SJSA1 (cell line): ENCODE measurements around the gene GOLGB1. TPM values are rescaled to one million over a fixed set of nuclear protein-coding genes. Genes with fewer than 3 reads are reported as not detected.
"Not testable (repeated sequence)": the region's sequence is repeated elsewhere in the genome, so short reads cannot be mapped to it uniquely, and the experiment has no call there.

Experiments
- DNase-seq, 2 experiments: peaks; one replicate each; pipeline ENCODE4 v3.0.0-alpha.2; 2015 to 2020; ENCODE audit warnings: low spot score in 2 of 2, low read depth in 1 of 2
- H3K27ac ChIP-seq: fragments of 250-450 bp; sonication (Bioruptor Pico); 2 replicates; pipeline ENCODE4 v1.5.1; 2020; ENCODE audit warnings: mild to moderate bottlenecking, moderate library complexity
- H3K27me3 ChIP-seq: fragments of 250-450 bp; sonication (Bioruptor Pico); replicated peaks from 2 replicates; pipeline ENCODE4 v1.5.1; 2020; ENCODE audit warnings: mild to moderate bottlenecking, moderate library complexity
- H3K36me3 ChIP-seq: fragments of 250-450 bp; sonication (Bioruptor Pico); 2 replicates; pipeline ENCODE4 v1.5.1; 2020; ENCODE audit warnings: mild to moderate bottlenecking
- H3K4me1 ChIP-seq: fragments of 250-450 bp; sonication (Bioruptor Pico); replicated peaks from 2 replicates; pipeline ENCODE4 v1.6.1; 2021; ENCODE audit warnings: mild to moderate bottlenecking
- H3K4me3 ChIP-seq: fragments of 250-450 bp; sonication (Bioruptor Pico); 2 replicates; pipeline ENCODE4 v1.5.1; 2020; ENCODE audit warnings: mild to moderate bottlenecking
- H3K9me3 ChIP-seq: fragments of 250-450 bp; sonication (Bioruptor Pico); replicated peaks from 2 replicates; pipeline ENCODE4 v1.5.1; 2020; ENCODE audit warnings: mild to moderate bottlenecking
- total RNA-seq: library from RNA; depleted of rRNA; stranded (reverse); fragments of >200 nt; shearing (Covaris generic); gene quantifications from 2 replicates; pipeline ENCODE4 v1.2.3, GENCODE V29; 2014

Gene GOLGB1
- total RNA-seq, 1 experiment from 2014 or later, result 19.7 TPM

DNA sequence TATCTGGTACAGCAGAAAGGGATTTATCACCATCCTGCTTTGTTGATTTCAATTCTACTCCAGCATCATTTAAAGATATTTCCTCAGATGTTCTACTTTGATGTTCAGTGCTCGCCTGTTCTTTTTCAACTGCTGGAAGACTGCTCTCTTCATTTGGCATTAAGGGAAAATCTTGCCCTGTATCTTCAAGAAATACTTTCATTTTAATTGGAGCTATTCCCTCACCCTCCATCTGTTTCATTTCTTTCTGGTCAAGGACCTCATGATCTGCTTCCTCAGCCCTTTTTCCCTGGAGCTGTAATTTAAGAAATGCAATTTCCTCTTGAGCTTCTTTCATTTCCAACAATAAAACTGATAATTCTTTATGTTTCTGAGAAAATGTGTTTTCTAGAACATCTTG, 51.1 kb downstream of the GOLGB1 start:
- H3K36me3 ChIP-seq, result peaks cover 45% of the 10 kb centered on the region
- no peaks in the 10 kb centered on the region for H3K27me3 ChIP-seq
- no peaks in the 10 kb centered on the region for H3K9me3 ChIP-seq
- H3K4me1 ChIP-seq, result no peaks in the 10 kb centered on the region
- H3K27ac ChIP-seq, result no peak overlapping the region
- no peak overlapping the region for H3K4me3 ChIP-seq
- DNase-seq, result no peak

- Histone ChIP-seq H3K4me3 (no peak overlapping the region), H3K27me3 (no peaks in the 10 kb centered on the region), H3K4me1 (no peaks in the 10 kb centered on the region), H3K27ac (no peak overlapping the region), H3K36me3 (peaks cover 62% of the 10 kb centered on the region), H3K9me3 (no peaks in the 10 kb centered on the region)
- DNase-seq, result no peak
Measured at GRCh38 chr3:121696186-121696585, 53.4 kb downstream of the GOLGB1 start.

DNA sequence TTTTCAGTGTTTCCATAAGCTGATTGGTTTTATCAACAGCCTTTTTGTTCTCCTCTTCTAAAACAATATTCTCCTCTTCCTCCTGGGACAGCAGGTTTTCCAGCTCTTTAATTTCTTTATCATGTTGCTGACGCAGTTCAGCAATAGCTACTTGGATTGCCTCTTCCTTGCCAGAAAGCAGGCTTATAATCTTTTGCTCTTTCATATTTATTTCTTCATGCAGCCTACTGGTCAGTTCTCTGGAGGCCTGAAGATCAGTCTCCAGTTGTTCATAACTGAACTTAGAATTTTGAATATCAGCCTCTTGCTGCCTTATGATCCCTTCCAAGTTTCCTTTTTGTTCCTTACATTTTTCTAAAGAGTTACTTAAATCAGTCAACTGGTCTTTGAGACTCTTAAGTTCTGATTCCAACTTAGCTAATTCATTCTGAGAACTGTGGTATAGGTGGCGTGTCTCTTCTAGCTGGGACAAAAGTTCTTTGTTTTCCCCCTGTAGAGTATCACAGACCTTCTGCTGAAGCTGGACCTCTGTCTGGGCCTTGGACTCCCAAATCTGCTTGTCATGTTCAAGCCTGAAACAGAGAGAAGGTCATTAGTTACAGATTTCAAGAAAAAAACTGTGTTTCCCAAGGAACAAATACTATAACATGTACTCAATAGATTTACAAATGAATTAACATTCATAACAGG, 57.4 kb downstream of the GOLGB1 start:
- no peaks in the 10 kb centered on the region for H3K9me3 ChIP-seq
- no peaks in the 10 kb centered on the region for H3K27me3 ChIP-seq
- no peaks in the 10 kb centered on the region for H3K4me1 ChIP-seq
- DNase-seq, result no peak
- H3K4me3 ChIP-seq, result no peak overlapping the region
- no peak overlapping the region for H3K27ac ChIP-seq
- peaks cover 60% of the 10 kb centered on the region for H3K36me3 ChIP-seq

- Histone ChIP-seq H3K36me3 (peaks cover 49% of the 10 kb centered on the region), H3K9me3 (no peaks in the 10 kb centered on the region)
Measured at GRCh38 chr3:121690777-121691405, 58.6 kb downstream of the GOLGB1 start.

DNA sequence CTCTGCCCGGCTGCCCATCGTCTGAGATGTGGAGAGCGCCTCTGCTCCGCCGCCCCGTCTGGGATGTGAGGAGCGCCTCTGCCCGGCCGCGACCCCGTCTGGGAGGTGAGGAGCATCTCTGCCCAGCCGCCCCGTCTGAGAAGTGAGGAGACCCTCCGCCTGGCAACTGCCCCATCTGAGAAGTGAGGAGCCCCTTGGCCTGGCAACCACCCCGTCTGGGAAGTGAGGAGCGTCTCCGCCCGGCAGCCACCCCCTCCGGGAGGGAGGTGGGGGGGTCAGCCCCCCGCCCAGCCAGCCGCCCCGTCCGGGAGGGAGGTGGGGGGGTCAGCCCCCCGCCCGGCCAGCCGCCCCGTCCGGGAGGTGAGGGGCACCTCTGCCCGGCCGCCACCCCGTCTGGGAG, 60.8 kb downstream of the GOLGB1 start:
- peaks cover 38% of the 10 kb centered on the region for H3K36me3 ChIP-seq
- not testable (repeated sequence) for H3K27ac ChIP-seq, H3K27me3 ChIP-seq, DNase-seq, H3K4me1 ChIP-seq, H3K4me3 ChIP-seq, H3K9me3 ChIP-seq

More at GRCh38 chr3:121690777-121691405, 58.6 kb downstream of the GOLGB1 start:
- no peaks in the 10 kb centered on the region for H3K4me1 ChIP-seq
- no peaks in the 10 kb centered on the region for H3K27me3 ChIP-seq
- H3K4me3 ChIP-seq, result no peak overlapping the region
- DNase-seq, result no peak
- H3K27ac ChIP-seq, result no peak overlapping the region

DNA sequence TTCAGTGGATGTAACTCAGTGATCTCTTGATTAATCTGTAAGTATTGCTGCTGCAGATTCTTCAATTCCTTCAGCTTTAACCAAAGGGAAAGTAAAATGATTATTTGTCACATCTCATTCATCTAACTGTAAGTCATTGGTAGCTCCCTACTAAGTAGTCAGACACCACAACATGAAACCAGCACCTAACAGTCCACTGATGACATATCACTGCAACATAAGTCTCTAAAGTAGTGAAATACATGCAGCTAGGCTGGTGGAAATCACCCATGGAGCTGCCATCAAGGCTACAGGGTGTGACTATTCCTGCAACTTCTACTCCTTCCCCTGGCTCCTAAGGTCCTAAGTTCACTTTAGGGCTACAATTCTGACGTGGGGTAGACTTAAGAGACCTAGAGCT, 67.7 kb downstream of the GOLGB1 start:
- Histone ChIP-seq H3K27me3 (no peaks in the 10 kb centered on the region), H3K4me1 (no peaks in the 10 kb centered on the region), H3K9me3 (no peaks in the 10 kb centered on the region), H3K4me3 (no peak overlapping the region), H3K36me3 (peaks cover 37% of the 10 kb centered on the region), H3K27ac (no peak overlapping the region)
- no peak for DNase-seq

DNA sequence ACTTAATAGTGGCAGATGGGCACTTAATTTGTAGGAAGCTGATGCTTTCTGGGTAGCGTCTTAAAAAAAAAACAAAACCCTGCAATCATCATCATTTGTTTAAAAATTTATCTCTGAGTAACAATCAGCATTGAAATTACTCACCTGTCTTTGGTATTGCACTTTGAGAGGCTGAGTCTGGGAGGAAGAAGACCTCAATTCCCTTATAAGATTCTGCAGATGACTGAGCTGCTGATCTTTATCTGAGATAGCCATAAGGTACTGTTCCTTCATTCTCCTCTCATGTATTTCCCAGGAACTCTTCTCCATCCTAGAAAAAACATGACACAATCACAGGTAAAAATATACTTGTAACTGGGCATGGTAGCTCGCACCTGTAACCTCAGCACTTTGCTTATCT, 72.4 kb downstream of the GOLGB1 start:
- H3K4me3 ChIP-seq, result no peak overlapping the region
- DNase-seq, result no peak
- no peaks in the 10 kb centered on the region for H3K9me3 ChIP-seq
- no peaks in the 10 kb centered on the region for H3K4me1 ChIP-seq
- peaks cover 41% of the 10 kb centered on the region for H3K36me3 ChIP-seq
- H3K27me3 ChIP-seq, result no peaks in the 10 kb centered on the region
- no peak overlapping the region for H3K27ac ChIP-seq

DNA sequence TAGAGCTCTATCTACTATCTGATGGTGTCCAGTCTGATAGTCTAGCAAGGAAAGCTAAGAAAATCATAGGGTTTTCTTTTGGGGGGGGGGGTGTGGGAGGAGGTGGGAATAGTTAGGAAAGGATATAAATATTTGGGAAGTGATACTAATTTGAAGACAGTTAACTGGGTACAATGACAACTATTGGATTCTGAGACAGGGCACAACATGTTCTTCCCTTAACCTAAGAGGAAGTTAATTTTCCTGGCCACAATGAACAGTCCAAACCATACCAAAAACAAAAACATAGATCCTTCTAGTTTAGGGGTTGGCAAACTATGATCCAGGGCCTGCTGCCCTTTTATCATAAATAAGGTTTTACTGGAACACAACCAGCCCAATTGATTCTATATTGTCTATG, 78.9 kb downstream of the GOLGB1 start:
- DNase-seq, result no peak
- Histone ChIP-seq H3K36me3 (peaks cover 26% of the 10 kb centered on the region), H3K27me3 (no peaks in the 10 kb centered on the region), H3K4me3 (no peak overlapping the region), H3K4me1 (no peaks in the 10 kb centered on the region), H3K9me3 (no peaks in the 10 kb centered on the region), H3K27ac (no peak overlapping the region)

DNA sequence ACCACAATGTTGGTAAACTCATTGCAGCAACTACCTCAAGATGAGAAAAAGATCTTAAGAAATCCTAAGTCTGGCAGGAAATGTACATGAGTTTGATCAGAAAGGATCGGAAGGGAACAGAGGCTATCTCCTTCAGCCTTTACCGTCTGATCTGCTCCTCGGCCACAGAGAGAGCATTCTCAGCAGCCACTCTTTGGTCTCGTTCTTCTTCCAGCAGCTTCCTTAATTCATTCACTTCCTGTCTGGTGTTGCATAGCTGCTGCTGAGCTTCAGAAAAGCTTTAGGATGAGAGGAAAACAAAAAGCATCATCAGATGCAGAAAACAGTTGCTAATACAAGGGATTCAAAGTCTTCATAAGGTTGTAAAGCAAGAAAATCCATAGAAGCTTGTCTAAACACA, 82.2 kb downstream of the GOLGB1 start:
- no peaks in the 10 kb centered on the region for H3K4me1 ChIP-seq
- H3K36me3 ChIP-seq, result peaks cover 38% of the 10 kb centered on the region
- no peak for DNase-seq
- no peak overlapping the region for H3K4me3 ChIP-seq
- H3K27ac ChIP-seq, result no peak overlapping the region
- no peaks in the 10 kb centered on the region for H3K9me3 ChIP-seq
- no peaks in the 10 kb centered on the region for H3K27me3 ChIP-seq

- H3K27me3 ChIP-seq, result no peaks in the 10 kb centered on the region
- no peaks in the 10 kb centered on the region for H3K9me3 ChIP-seq
- H3K4me3 ChIP-seq, result no peak overlapping the region
- DNase-seq, result no peak
- H3K36me3 ChIP-seq, result peaks cover 38% of the 10 kb centered on the region
- H3K27ac ChIP-seq, result no peak overlapping the region
- no peaks in the 10 kb centered on the region for H3K4me1 ChIP-seq
Measured at GRCh38 chr3:121665488-121665887, 84.1 kb downstream of the GOLGB1 start.

DNA sequence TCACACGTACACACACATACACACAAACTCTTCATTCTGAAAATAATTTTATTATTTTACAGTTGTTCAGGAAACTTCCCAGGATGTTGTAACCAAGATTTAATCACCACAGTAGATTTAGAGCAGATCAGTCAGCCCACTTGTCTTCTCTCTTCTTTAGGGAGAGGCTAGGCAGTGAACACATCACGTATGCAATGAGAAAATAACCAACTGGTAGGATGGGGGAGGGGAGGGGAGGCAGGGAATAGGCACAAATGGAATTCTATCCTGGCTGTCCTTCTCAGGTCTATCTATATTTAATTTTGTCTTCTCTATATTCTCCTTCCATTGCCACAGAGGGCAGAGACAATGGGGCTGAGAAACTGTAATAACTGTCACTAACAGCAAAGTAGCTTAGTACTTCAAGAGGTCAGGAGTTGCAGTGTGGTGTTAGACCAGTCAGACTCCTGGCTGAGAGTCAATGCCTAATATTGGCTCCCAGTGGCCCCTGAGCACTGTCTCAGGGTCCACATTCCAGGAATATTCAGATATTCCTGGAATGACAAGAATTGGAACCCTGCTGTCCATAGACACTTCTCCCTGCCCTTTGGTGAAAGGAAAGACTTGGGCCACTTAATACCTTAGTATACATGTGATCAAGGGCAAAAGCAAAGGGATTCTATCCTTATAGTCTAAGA, 86.2 kb downstream of the GOLGB1 start:
- H3K9me3 ChIP-seq, result no peaks in the 10 kb centered on the region
- H3K27ac ChIP-seq, result no peak overlapping the region
- H3K36me3 ChIP-seq, result peaks cover 36% of the 10 kb centered on the region
- no peaks in the 10 kb centered on the region for H3K4me1 ChIP-seq
- H3K4me3 ChIP-seq, result no peak overlapping the region
- H3K27me3 ChIP-seq, result no peaks in the 10 kb centered on the region
- DNase-seq, result no peak

- DNase-seq, result no peak
- H3K36me3 ChIP-seq, result peaks cover 35% of the 10 kb centered on the region
- no peak overlapping the region for H3K27ac ChIP-seq
- no peaks in the 10 kb centered on the region for H3K27me3 ChIP-seq
- H3K4me3 ChIP-seq, result no peak overlapping the region
- no peaks in the 10 kb centered on the region for H3K9me3 ChIP-seq
- no peaks in the 10 kb centered on the region for H3K4me1 ChIP-seq
Measured at GRCh38 chr3:121662742-121663141, 86.8 kb downstream of the GOLGB1 start.

DNA sequence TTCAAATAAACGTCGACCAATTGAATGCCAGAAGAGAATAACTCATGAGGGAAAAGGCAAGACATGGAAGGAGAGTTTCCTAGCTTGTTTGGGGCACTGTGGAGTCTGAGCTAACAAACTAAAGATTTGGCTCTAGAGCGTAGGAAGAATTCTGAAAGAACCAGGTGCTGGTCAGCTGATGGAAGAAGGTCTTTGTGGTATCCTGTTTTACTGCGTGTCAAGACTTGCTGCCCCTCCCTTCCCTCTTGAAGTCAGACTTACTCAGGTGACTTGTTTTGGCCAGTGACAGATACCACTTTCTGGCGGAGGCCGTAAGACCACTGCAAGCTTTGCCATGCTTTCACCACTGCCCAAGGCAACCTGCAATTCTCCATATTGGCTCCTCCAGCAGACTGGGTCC, 88.2 kb downstream of the GOLGB1 start:
- no peaks in the 10 kb centered on the region for H3K9me3 ChIP-seq
- no peaks in the 10 kb centered on the region for H3K4me1 ChIP-seq
- H3K4me3 ChIP-seq, result no peak overlapping the region
- H3K27ac ChIP-seq, result no peak overlapping the region
- H3K27me3 ChIP-seq, result no peaks in the 10 kb centered on the region
- peaks cover 21% of the 10 kb centered on the region for H3K36me3 ChIP-seq
- DNase-seq, result no peak

GRCh38 chr3:121660356-121661171, 89.0 kb downstream of the GOLGB1 start, which contains the start of gene HCLS1:
Gene HCLS1, minus strand, starts transcription at chr3:121660903. Its CDS starts 2,556 bp downstream, at chr3:121658347.
- H3K36me3 ChIP-seq, result peaks cover 17% of the 10 kb centered on the region
- no peak within 1 kb of the TSS for H3K4me3 ChIP-seq
- no peaks in the 10 kb centered on the region for H3K9me3 ChIP-seq
- DNase-seq, result no peak
- H3K4me1 ChIP-seq, result no peaks in the 10 kb centered on the region
- H3K27ac ChIP-seq, result no peak within 1 kb of the TSS
- H3K27me3 ChIP-seq, result no peaks in the 10 kb centered on the region
